NCI-H82 (cell line): Measurements from ENCODE around the gene FNDC3A.
"Not testable (repeated sequence)": the region's sequence is repeated elsewhere in the genome, so short reads cannot be mapped to it uniquely, and the experiment has no call there.

ENCODE experiments used
- DNase-seq: peaks from one replicate; lab custom pipeline; 2025; lab: John Stamatoyannopoulos, UW

FNDC3A gene

DNA sequence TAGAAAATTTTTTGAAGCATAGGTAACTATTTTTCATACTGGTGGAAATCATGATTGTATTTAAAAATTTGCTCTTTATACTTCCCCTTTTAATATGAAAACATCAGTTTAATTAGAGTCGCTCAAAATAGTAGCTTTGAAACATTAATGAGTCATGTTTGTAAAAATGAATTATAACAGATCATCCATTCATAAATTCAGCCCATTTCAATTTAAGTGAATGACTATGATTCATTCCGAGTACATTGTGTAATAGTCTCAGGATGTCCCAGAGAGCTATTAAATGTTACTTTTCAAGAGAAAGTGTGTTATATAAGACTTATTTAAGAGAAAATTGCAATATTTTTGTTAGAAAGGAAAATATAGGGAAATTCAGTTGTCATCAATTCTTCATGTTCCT, 111.0 kb downstream of the FNDC3A start:
- no peak for DNase-seq

DNA sequence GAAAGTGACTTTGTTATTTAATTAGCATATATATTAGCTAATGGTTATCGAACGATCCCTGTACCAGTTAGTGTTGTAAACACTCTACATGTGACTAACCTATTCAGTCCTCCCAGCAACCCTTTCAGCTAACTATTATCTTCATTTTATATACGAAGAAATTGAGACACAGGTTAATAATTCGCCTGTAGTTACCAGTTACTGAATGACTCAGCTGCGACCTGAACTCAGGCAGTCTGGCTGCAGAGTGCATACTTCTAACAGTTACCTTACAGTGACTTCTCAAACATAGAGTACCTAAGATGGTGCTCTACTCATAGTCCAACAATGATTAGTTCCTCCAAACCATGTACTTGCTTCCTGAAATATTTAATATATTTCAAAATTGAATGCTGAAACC, 117.7 kb downstream of the FNDC3A start:
- DNase-seq = no peak

DNA sequence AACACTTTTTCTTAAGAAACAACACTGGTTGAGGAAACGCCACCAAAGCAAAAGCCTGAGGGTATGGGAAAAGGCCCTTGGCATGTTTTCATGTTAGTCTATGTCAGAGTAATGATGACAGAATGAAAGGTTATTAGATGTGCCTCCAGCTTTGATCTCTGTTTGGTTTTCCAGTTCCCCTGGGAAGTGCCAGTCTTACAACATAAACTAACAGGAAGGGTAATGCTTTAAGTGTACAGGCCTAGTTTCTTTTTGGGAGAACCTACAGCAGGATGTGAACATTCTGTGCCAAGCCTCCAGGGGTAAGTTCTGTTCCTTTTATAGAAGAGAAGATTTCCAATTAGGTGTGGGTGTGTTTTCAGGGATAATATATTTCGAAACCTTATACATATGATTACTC, 121.7 kb downstream of the FNDC3A start:
- DNase-seq = no peak

DNA sequence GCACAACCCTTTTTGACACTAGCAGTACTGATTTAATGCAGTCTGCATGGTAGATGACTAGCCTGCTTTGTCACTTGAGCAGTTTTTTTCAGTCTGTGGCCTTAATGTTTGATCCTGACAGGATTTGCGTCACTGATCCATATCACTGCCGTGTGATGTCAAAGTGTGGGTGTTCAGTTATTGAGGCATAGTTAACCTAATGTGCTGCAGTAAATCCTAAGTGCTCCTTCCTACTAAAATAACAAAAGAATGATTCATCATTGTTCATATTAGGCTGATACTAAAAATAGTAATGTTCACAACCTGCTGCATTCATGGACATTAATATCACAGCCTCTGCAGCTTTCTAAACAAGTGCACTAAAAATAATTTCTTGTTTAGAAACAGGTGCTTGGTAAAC, 122.5 kb downstream of the FNDC3A start:
- no peak for DNase-seq

DNA sequence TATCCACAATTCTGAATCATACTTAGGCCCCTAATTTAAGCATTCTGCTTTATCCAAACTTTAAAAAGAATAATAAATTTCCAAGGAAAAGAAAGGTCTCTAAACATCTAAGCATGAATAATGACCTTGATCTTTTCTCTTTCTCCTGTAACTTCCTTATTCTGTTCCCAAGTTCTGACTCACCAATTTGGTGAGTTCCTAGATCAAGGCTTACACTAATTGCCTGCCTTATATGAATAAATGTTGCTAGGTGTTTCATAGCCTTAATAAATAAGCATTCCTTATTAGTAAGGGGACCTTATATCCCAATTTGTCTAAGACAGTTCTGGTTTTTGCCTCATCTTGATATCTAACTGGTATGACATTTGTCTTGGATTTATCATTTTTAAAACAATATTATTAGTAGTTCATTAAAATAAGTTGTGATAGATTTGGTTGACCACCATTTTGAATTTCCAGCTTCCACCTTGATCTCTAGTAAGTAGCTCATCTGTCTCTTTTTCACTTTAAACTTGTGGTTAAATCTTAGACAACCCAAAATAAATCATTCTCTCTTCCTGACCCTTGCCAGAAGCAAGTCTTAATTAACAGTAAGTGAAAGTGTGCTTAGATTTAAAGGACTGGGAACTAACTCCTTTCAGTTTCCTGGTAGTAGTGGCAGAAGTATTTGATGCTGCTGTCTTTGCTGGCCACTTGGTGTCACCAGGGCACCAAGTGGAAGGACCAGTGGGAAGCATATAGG, 123.2 kb downstream of the FNDC3A start:
- DNase-seq = peak; percentile 7

DNA sequence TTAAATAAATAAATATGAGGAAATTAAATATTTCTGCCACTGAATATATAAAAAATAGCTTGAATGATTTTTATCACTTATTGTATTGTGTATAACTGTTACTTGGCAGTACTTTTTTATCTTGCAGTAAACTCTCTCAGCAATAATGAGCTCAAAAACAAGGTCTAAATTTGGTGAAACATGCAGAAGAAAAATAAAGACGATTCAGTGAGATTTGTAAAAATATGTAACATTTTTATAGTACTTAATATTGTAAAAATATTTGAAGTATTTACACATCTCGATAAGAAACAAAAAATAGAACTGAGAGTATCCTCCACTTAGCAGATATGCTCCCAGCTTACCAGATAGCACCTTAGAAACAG, 123.8 kb downstream of the FNDC3A start:
- DNase-seq = no peak

DNA sequence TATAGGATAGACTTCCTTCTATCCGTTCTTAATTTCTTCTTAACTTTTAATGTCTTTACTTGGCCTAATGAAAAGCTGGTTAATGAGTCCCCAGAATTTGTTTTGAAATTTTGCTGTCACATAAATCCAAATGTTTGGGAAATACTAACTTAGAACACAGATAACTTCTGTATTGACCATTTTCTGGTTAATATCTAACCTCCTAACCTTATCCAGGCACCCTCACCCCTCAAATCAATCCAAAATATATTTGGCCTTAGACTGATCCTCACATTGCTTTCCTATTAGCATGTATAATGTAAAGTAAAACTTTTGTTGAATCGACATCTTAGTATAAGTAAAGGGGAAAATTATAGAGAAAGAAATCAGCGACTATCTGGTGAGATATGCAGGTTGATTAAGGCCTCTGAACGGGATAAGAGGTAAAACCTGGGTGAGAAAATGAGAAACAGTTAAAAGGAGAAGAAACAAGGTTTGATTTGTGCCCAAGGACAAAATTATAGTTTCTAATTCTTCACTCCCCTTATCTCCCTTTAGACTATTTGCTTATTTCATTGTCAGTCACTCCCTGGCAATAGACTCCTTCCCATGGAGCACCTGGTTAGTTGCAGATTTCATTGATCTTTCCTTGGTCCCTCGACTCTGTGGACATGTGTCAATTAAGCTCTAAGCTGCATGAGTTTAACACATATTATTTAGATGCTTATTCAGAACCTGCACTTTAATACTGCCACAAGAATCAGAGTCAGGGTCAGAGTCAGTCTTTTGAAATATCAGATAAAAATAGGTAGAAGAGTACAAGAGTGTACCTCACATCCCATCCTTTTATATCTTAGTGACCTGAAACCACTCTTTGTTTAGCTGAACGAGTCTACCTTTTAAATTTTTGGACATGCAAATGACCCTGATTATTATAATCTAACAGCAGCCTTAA, 125.2 kb downstream of the FNDC3A start:
- no peak for DNase-seq

DNA sequence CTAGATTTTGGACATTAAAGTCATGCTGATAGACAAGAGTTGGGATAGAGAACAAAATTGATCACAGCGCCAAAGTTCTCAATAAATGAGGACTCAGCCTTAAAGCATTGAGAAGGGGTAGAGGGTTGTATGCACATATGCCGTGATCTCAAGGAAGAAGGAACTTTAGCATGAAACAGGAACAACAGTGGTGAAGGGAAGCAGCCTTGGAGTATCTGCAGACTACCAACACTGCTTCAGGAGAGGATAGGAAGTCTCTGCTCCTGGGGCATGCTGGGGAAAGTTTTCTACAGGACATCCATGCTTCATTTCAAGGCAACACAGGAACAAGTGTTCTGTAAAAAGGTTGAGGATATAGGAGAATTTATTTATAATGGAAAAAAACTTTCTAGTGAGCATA, 132.5 kb downstream of the FNDC3A start:
- DNase-seq = no peak

DNA sequence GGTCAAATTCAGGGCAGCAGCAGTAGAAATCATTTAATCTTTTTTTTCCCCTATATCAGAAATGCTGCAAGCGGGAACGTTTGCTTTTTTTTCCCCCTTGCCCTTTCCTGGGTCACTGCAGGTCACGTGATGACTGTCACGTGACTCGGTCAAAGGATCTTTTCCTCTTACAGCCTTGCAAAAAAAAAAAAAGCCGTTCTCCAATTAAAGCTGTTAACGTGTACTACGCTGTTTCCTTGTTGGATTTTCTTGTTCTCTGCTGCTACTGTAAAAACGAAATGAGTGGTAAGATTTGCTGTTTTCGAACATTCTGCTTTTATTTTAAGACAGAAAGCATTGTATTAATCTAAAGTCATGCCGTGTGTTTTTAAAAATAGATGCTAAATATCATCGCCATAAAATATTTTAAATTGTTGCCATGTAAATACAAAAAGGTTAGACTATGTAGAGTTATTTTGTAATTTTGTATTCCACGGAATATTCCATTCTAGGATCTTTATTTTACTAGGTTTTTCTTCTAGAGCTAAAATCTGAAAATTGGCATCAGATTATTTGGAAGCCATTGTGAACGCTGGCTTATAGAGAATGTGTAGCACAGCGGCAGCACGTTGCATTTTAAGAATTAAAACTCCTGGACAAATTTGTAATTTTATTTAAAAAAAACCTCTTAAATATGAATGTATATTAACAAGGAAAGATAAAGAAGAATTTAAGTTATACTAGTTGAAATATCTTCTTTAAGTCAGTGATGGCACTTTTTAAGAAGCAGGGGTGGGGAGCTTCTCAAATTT, 134.6 kb downstream of the FNDC3A start:
- DNase-seq = peak; percentile 99

DNA sequence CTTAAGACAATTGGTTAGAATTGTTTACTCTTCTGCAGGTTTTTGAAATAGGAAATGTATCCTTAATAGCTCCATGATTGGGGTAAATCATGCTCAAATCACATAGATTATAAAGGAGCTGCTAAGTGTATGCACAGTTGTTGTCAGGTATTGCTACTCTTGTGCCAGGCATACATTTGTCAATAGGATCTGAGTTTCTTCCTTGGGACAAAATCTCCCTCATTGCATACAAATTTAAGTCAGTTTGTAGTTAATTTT, 135.1 kb downstream of the FNDC3A start:
- peak; percentile 50 for DNase-seq

DNA sequence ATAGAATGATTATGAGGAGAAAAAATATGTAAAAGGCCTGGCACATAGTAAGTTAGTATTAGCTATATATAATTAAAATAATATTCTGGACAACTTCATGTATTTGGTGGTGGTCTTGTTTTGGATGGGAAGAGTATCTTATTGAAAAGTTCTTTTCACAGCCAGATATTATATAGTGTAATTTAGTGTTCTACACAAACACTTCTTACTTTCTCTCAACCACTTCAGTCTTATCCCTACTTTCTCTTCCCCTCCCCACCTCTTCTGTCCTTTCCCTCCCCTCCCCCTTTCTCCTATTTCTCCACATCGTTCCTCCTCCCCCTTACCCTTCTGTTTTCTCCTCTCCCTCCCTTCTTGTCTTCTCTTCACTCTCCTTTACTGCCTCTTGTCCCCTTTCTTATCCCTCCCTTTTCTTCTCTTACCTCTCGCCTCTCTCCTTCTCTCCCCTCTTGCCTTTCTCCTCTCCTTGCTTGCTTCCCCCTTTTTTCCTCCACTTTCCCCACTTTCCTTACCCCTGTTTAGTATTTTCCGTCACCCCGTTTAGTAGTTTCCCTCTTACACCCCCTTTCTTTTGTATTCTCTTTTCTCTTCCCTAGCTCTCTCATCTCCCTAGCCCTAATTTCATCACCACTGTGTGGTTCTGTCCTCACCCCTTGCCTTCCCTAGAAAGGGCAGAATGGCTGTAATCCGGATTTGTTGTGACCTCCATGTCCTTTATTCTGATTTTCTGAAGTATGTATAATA, 137.2 kb downstream of the FNDC3A start:
- peak; percentile 44 for DNase-seq

DNA sequence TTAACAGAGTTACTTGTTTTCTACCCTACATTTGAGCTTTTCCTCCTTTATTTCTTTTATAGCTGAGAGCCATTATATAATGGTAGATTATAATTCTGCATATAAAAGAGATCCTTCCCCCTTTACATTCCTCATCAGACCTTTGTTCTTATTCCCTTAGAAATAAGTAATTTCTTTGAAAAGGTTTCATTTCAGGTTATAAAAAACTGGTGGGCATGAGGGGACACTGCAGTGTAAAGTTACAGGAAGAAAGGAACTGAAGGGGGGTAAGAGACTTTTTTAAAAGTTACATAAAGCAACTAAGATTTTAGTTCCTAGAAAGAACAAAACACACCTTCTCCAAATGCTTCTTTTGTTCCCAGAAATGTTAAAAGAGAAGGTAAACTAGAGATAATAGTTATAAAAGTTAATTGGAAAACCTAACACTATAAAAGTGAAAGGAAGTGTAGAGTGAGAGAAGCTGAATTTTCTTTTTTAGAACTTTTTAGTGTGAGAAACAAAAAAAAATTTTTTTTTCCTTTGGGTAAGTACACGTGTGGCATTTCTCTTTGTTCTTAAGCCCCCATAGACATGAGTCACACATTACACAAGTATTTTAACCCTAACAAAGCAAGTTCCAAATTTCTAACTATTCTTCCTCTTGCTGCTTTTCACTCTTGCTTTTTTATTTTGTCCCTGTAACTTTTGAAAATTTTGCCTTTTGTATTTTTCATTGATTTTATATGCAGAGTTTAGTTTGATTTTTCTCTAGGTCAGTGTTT, 138.0 kb downstream of the FNDC3A start:
- DNase-seq = no peak

DNA sequence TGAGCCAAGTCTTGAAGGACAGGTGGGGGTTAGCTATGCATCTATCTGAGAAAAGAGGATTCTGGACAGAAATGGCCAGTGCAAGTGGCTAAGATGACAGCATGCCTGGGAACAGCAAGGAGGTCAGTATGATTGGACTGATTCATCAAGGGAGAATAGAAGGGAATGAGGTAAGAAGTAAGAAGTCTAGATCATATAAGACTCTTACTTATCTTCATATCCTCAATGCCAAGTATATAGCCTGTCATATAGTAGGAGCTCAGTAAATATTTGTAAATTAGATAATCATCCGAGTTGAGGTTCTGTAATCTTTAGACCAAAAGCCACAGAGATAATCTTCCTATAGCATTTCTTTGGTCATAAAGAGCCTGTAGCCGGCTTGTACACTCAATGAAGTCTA, 141.2 kb downstream of the FNDC3A start:
- DNase-seq = no peak

DNA sequence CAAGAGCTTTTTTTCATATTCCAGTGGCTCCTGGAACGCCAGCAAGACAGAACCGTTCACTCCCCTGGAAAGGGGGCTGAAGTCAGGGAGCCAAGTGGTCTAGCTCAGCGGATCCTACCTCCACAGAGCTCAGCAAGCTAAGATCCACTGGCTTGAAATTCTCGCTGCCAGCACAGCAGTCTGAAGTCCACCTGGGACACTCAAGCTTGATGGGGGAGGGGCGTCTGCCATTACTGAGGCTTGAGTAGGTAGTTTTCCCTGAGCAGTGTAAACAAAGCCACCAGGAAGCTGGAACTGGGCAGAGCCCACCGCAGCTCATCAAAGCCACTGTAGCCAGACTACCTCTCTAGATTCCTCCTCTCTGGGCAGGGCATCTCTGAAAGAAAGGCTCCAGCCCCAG, 142.7 kb downstream of the FNDC3A start:
- not testable (repeated sequence) for DNase-seq

DNA sequence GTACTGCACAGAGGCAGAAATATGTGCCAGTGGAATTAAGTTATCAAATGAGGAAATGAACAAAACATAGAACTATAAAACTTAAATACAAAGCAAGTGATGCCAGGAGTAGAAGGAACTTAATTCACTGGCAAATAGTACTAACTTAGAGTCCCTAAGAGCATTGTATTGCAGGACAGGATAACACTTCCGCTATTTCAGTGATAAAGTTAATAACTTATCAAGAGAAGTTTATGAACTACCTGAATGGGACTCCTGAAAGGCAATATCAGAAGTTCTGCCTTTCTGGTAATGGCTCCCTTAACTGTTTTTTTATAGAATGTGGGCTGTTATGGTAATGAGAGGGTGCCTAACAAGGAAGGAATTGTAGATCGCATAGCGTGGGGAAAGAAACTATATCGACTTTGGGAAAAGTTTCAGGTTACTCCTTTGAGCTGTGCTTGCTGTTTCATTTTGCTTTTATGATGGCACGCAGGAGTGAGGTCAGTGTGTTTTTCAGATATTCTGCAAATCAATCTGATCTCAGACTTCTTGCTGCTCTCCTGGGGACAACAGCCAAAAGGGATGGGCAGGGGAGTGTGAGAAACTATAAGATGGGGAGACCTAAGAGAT, 149.1 kb downstream of the FNDC3A start:
- DNase-seq = no peak

DNA sequence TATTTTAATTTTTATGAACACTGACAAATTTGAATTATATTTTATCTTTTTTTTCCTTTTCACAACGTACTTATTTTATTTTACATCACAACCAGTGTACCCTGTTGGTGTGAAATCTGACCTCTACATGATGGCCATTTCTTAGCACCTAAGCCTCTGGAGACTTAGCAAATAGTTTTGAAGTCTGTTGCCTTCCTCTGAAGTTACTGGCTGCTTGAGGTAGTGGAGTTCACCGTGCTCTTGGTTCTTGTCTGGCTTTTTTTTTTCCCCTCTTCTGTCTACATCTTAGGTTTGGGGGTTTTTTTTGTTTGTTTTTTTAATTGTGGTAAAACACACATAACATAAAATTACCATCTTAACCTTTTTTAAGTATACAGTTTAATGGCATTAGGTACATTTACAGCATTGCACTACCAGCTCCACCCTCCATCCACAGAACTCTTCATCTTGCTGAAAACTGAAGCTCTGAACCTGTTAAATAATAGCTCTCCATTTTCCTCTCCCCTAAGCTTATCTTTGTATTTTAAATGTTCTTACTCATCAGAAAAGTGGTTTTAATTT, 150.3 kb downstream of the FNDC3A start:
- DNase-seq = no peak

DNA sequence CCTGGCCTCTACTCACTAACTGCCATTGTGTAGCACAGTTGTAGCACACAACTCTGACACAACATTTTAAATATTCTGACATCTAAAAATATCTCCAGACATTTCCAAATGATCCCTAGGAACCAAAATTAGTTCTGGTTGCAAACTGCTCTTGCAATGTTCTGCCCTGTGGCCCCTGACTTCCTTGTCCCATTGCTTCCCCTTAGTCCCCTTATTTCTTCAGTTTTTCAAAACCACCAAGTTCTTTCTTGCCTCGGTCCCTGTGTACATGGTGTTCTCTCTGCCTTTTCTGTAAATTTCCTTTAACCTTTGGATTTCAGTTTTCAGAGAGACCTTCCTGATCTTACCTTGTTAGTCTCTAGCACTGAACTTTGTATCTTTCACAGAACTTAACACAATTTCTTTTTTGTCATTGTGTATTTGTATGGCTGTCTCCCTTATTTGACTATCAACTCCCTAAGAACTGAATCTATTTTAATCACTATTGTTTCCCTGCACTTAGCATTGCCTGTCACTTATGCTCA, 156.8 kb downstream of the FNDC3A start:
- DNase-seq = no peak

DNA sequence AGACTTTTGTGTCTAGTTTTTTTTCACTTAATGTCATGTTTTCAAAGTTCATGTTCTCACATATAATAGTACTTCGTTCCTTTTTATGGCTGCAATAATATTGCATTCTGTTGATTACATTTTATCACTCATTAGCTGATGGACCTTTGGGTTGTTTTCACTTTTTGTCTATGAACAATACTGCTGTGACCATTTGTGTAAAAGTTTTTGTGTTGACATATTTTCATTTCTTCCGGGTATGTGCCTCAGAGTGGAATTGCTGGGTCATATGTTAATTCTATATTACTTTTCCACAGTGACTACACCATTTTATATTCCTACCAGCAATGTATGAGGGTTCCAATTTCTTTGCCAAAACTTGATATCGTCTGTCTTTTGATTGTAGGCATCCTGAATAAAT, 158.6 kb downstream of the FNDC3A start:
- DNase-seq = no peak

DNA sequence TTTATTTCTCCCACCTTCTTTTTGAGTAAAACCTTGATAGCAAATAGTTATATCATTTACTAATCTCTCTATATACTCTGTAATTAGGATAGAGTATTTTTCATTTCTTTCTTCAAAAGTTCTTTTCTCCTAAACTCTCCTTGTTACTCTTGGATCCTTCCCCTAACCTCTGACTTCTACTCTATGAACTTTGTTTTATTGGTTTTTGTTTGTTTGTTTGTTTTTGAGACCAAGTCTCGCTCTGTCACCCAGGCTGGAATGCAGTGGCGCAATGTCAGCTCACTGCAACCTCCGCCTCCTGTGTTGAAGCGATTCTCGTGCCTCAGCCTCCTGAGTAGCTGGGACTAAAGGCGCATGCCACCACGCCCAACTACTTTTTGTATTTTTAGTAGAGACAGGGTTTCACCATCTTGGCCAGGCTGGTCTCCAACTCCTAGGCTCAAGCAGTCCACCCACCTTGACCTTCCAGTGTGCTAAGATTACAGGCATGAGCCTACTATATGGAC, 161.5 kb downstream of the FNDC3A start:
- not testable (repeated sequence) for DNase-seq
